ENCODE results near the gene AFF1.

GRCh38 chr4:86978709-86979108 is 43.9 kb downstream of the AFF1 start:
- TF ChIP-seq EZH2 (IDR thresholded peaks at IDR 0.05; ENCODE audit: borderline replicate concordance, low read length) (no peak), CTCF (conservative IDR thresholded peaks at IDR 0.05 in 1 of 2, IDR thresholded peaks at IDR 0.05 in 1 of 2; ENCODE audit: extremely low read depth in 1 of 2, insufficient read depth in 1 of 2, low read depth in 1 of 2, low read length in 2 of 2) (no peak)

All from mammary epithelial cell (primary cell).